Hepatocyte (in vitro differentiated cells): ENCODE measurements around the gene POLR3GL.

Source experiments
- EZH2 ChIP-seq: fragments of 200-600 bp; sonication (generic); IDR thresholded peaks from 2 replicates; pipeline ENCODE4 v1.6.1; 2016; ENCODE audit warnings: antibody characterized with exemption, mild to moderate bottlenecking, borderline replicate concordance
- EZH2phosphoT487 ChIP-seq: fragments of 200-600 bp; sonication (generic); IDR thresholded peaks from one replicate; pipeline ENCODE4 v1.6.1; 2018; ENCODE audit warnings: antibody characterized with exemption, mild to moderate bottlenecking, low read depth, moderate library complexity; ENCODE audit not compliant: unreplicated experiment, severe bottlenecking
- TF ChIP-seq, protein P1 (sequence below): fragments of 200-600 bp; sonication (generic); IDR thresholded peaks from 2 replicates; pipeline ENCODE4 v1.5.1; 2016; ENCODE audit warnings: antibody characterized with exemption, mild to moderate bottlenecking; ENCODE audit not compliant: poor library complexity

DNA sequence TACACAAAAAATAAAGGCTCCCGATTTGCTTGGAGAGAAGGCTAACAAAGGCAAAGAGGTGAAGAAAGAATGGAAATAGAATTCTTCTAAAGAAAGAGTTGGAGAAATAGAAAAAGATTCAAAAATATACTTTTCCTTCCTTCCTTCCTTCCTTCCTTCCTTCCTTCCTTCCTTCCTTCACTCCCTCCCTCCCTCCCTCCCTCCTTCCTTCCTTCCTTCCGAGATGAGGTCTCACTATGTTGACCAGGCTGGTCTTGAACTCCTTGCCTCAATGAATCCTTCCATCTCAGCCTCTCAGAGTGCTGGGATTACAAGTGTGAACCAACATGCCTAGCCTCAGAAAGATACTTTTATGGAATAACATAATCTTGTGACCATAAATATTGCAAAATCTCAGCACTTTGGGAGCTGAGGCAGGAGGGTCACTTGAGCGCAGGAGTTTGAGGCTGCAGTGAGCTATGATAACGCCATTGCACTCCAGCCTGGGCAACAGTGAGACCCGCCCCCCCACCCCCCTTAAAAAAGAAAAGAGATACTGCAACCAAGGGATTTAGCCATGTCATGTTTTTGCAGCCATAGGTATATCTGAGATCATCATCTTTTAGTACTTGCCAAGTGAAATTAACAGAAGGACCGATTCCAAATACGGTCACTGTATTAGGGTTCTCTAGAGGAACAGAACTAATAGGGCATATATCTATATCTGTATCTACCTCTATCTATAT lies 58.1 kb downstream of the POLR3GL start:
- TF ChIP-seq, protein P1, sequence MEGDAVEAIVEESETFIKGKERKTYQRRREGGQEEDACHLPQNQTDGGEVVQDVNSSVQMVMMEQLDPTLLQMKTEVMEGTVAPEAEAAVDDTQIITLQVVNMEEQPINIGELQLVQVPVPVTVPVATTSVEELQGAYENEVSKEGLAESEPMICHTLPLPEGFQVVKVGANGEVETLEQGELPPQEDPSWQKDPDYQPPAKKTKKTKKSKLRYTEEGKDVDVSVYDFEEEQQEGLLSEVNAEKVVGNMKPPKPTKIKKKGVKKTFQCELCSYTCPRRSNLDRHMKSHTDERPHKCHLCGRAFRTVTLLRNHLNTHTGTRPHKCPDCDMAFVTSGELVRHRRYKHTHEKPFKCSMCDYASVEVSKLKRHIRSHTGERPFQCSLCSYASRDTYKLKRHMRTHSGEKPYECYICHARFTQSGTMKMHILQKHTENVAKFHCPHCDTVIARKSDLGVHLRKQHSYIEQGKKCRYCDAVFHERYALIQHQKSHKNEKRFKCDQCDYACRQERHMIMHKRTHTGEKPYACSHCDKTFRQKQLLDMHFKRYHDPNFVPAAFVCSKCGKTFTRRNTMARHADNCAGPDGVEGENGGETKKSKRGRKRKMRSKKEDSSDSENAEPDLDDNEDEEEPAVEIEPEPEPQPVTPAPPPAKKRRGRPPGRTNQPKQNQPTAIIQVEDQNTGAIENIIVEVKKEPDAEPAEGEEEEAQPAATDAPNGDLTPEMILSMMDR = no peak
- no peak for TF ChIP-seq EZH2
- no peak for TF ChIP-seq EZH2phosphoT487
